Activated B cell treated with CpG ODN at 0.5 μM for 24 hours (primary cell): ENCODE measurements around the gene STT3A. TPM values are rescaled to one million over a fixed set of nuclear protein-coding genes. Genes with fewer than 3 reads are reported as not detected.

Experiments used
- ATAC-seq: fragments of 200-7000 bp; cut with Tn5 transposase; one replicate; pipeline ENCODE4 v1.10.0; 2021; ENCODE audit warnings: low read depth, mild to moderate bottlenecking, moderate library complexity
- CTCF ChIA-PET: fragments of 350-600 bp; sonication (Branson Sonifier 250); formaldehyde crosslinking; loops from one replicate; lab custom pipeline; 2021; ENCODE audit warnings: antibody characterized with exemption; lab: Charles Lee
- POLR2A ChIA-PET: fragments of 350-600 bp; sonication (Branson Sonifier 250); formaldehyde crosslinking; loops from one replicate; lab custom pipeline; 2021; ENCODE audit warnings: antibody characterized with exemption; lab: Charles Lee
- DNase-seq: peaks from one replicate; pipeline ENCODE4 v3.0.0; 2022
- H3K27ac Mint-ChIP-seq: one replicate; pipeline ENCODE4 v1.8.0; 2020; ENCODE audit warnings: mixed read lengths
- H3K27me3 Mint-ChIP-seq: one replicate; pipeline ENCODE4 v1.8.0; 2021; ENCODE audit warnings: mixed read lengths
- H3K36me3 Mint-ChIP-seq: one replicate; pipeline ENCODE4 v1.8.0; 2021; ENCODE audit warnings: low read depth, mixed read lengths
- H3K4me1 Mint-ChIP-seq: one replicate; pipeline ENCODE4 v1.8.0; 2021; ENCODE audit warnings: mixed read lengths
- H3K4me3 Mint-ChIP-seq: one replicate; pipeline ENCODE4 v1.8.0; 2020; ENCODE audit warnings: mild to moderate bottlenecking, mixed read lengths
- H3K9me3 Mint-ChIP-seq: one replicate; pipeline ENCODE4 v1.8.0; 2020; ENCODE audit warnings: mixed read lengths
- CTCF ChIP-seq: fragments of 200-600 bp; IDR thresholded peaks from one replicate; pipeline ENCODE4 v1.8.0; 2022; ENCODE audit warnings: antibody characterized with exemption, mild to moderate bottlenecking
- intact Hi-C: fragments of 100-400 bp; cut with micrococcal nuclease; formaldehyde crosslinking; loops from one replicate; pipeline ENCODE4 v1.15.1; 2024
- total RNA-seq: library from RNA; stranded (reverse); gene quantifications from 2 replicates; pipeline ENCODE4 v1.2.3, GENCODE V29; 2022

The STT3A gene
- total RNA-seq, 1 donor from 2014 or later, result 86.5 TPM

GRCh38 chr11:125554038-125554437 lies 38.6 kb upstream of the STT3A start:
- DNase-seq, result no peak
- no peak for TF ChIP-seq CTCF
- Mint-ChIP-seq H3K27ac (no peak overlapping the region), H3K4me1 (no peaks in the 10 kb centered on the region), H3K36me3 (peaks cover 13% of the 10 kb centered on the region), H3K27me3 (no peaks in the 10 kb centered on the region), H3K4me3 (no peak overlapping the region), H3K9me3 (peaks cover 26% of the 10 kb centered on the region)
- intact Hi-C loops, result no loop called here
- ATAC-seq, result no peak
- ChIA-PET CTCF (no interaction called here), POLR2A (no interaction called here)

- TF ChIP-seq CTCF, result no peak
- ChIA-PET POLR2A (no interaction called here), CTCF (no interaction called here)
- Mint-ChIP-seq H3K4me3 (no peak overlapping the region), H3K36me3 (peaks cover 1% of the 10 kb centered on the region), H3K27me3 (no peaks in the 10 kb centered on the region), H3K4me1 (no peaks in the 10 kb centered on the region), H3K9me3 (peaks cover 5% of the 10 kb centered on the region), H3K27ac (no peak overlapping the region)
- DNase-seq, result no peak
- no peak for ATAC-seq
- intact Hi-C loops, result no loop called here
Measured at GRCh38 chr11:125559888-125560287, 32.8 kb upstream of the STT3A start.

- Mint-ChIP-seq H3K27ac (no peak overlapping the region), H3K27me3 (no peaks in the 10 kb centered on the region), H3K9me3 (no peaks in the 10 kb centered on the region), H3K4me1 (no peaks in the 10 kb centered on the region), H3K36me3 (no peaks in the 10 kb centered on the region), H3K4me3 (no peak overlapping the region)
- intact Hi-C loops, result no loop called here
- no peak for ATAC-seq
- ChIA-PET POLR2A (no interaction called here), CTCF (no interaction called here)
- no peak for DNase-seq
- TF ChIP-seq CTCF, result no peak
Measured at GRCh38 chr11:125561924-125562323, 30.7 kb upstream of the STT3A start.

GRCh38 chr11:125562430-125562829 lies 30.2 kb upstream of the STT3A start:
- CTCF ChIA-PET, result no interaction called here
- Mint-ChIP-seq H3K27me3 (no peaks in the 10 kb centered on the region), H3K27ac (no peak overlapping the region), H3K9me3 (no peaks in the 10 kb centered on the region), H3K4me1 (no peaks in the 10 kb centered on the region), H3K4me3 (no peak overlapping the region), H3K36me3 (no peaks in the 10 kb centered on the region)
- intact Hi-C loops, result no loop called here
- TF ChIP-seq CTCF, result no peak
- POLR2A ChIA-PET, result no interaction called here
- DNase-seq, result no peak
- no peak for ATAC-seq

- intact Hi-C loops, result no loop called here
- TF ChIP-seq CTCF, result no peak
- DNase-seq (no peak), ATAC-seq (no peak)
- ChIA-PET CTCF (no interaction called here), POLR2A (no interaction called here)
- no peak overlapping the region for H3K4me3 Mint-ChIP-seq
- no peaks in the 10 kb centered on the region for H3K27me3 Mint-ChIP-seq
- peaks cover 3% of the 10 kb centered on the region for H3K4me1 Mint-ChIP-seq
- no peaks in the 10 kb centered on the region for H3K9me3 Mint-ChIP-seq
- no peak overlapping the region for H3K27ac Mint-ChIP-seq
- H3K36me3 Mint-ChIP-seq, result no peaks in the 10 kb centered on the region
Measured at GRCh38 chr11:125564357-125564756, 28.3 kb upstream of the STT3A start.
